Spinal cord (tissue), 10 donors: ENCODE data around the gene HSPA12B. TPM values are rescaled to one million over a fixed set of nuclear protein-coding genes. Genes with fewer than 3 reads are reported as not detected.

ENCODE experiments used
- DNase-seq, 6 donors: peaks; one replicate each; pipeline versions ENCODE4 v3.0.0 to v3.0.0-alpha.2; 2013 to 2015; ENCODE audit warnings: low spot score in 6 of 6, low read depth in 4 of 6
- H3K27ac ChIP-seq: one replicate; pipeline ENCODE4 v1.5.1; 2013; ENCODE audit warnings: low read depth, low read length, control low read depth
- H3K27me3 ChIP-seq: one replicate; pipeline ENCODE4 v1.6.1; 2013; ENCODE audit warnings: low read length; ENCODE audit not compliant: control insufficient read depth, insufficient read depth
- H3K36me3 ChIP-seq: one replicate; pipeline ENCODE4 v1.6.1; 2013; ENCODE audit warnings: low read length; ENCODE audit not compliant: control insufficient read depth, insufficient read depth
- H3K4me1 ChIP-seq: one replicate; pipeline ENCODE4 v1.6.1; 2013; ENCODE audit warnings: low read length; ENCODE audit not compliant: control insufficient read depth, insufficient read depth
- H3K4me3 ChIP-seq: one replicate; pipeline ENCODE4 v1.5.1; 2013; ENCODE audit warnings: low read depth, low read length, control low read depth
- H3K9me3 ChIP-seq: one replicate; pipeline ENCODE4 v1.6.1; 2013; ENCODE audit warnings: low read length; ENCODE audit not compliant: control insufficient read depth, insufficient read depth
- WGBS: methylation state at CpG from one replicate; pipeline ENCODE4 v1.1.5; 2013; ENCODE audit warnings: missing lambda C conversion rate; ENCODE audit not compliant: insufficient coverage; 5-methylcytosine and 5-hydroxymethylcytosine counted together
- polyA plus RNA-seq, 2 donors: library from polyadenylated mRNA; unstranded; fragments of 120-200 nt; gene quantifications; one replicate each; pipeline ENCODE4 v1.2.1, GENCODE V29; 2013; ENCODE audit not compliant: insufficient read length in 2 of 2
- total RNA-seq, 2 donors: library from RNA; depleted of rRNA in 1 of 2; stranded (reverse); fragments of 120-200 nt in 1 of 2; fragments of >200 nt in 1 of 2; gene quantifications; one replicate each; pipeline versions ENCODE4 v1.2.3 to v1.2.4, GENCODE V29; 2013 to 2014
- donor health status: healthy.

HSPA12B gene
- total and polyA plus RNA-seq, 4 donors = 4.1 to 16.1 (median 14.0) TPM

DNA sequence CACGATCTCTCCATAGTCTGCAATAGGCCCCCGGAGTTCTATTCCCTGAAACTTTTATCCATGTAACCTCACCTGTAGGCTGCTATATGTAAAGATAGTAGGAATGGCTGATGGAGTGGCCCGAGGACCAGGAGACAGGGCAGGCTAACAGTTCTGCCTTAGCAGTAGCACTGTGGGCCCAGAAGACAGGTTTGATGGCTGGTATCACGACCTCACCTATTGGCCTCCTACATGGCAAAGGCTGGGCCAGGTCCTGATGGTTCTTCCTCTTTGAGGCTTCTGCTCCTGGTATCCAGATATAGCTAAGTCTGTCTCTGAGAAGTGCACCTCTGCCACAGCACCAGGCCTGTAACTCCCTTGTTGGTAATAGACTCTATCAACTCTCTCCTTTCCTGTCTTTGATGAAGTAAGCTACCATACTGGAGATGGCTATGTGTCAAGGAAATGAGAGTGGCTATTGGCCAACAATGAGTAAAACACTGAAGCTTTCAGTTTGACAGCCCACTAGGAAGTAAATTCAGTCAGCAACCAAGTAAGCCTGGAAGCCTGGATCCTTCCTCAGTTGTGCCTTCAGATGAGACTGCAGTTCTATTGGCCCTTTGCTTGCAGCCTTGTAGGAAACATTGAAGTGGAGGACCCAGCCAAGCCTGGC, 43.1 kb downstream of the HSPA12B start:
- peaks cover 21% of the 10 kb centered on the region for H3K27me3 ChIP-seq
- 83% methylated on average over 2 of the region's 4 CpGs for WGBS
- H3K36me3 ChIP-seq = no peaks in the 10 kb centered on the region
- H3K4me3 ChIP-seq = no peak overlapping the region
- H3K27ac ChIP-seq = no peak overlapping the region
- H3K4me1 ChIP-seq = peaks cover 22% of the 10 kb centered on the region
- no peaks in the 10 kb centered on the region for H3K9me3 ChIP-seq
- no peak for DNase-seq

DNA sequence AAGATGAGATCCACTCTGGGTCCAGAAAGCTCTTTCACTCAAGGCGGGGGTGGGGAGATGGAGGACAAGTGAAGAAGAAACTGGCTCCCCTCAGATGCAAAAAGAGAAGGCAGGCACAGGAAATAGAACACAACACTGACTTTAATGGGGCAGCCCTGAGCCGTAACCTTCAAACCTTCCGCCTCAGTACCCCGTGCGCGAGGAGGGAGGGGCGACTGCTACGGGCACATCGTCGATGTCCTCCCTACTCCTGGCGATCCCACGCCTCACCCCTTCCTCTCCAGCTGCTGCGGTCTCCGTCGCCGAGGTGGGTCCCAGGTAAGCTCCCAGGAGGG, 44.9 kb downstream of the HSPA12B start:
- H3K27ac ChIP-seq = no peak overlapping the region
- H3K36me3 ChIP-seq = no peaks in the 10 kb centered on the region
- peaks cover 31% of the 10 kb centered on the region for H3K4me1 ChIP-seq
- WGBS = 4% methylated on average over 9 of the region's 16 CpGs
- peak overlapping the region; percentile 47 for H3K4me3 ChIP-seq
- peaks cover 21% of the 10 kb centered on the region for H3K27me3 ChIP-seq
- H3K9me3 ChIP-seq = no peaks in the 10 kb centered on the region
- no peak for DNase-seq

DNA sequence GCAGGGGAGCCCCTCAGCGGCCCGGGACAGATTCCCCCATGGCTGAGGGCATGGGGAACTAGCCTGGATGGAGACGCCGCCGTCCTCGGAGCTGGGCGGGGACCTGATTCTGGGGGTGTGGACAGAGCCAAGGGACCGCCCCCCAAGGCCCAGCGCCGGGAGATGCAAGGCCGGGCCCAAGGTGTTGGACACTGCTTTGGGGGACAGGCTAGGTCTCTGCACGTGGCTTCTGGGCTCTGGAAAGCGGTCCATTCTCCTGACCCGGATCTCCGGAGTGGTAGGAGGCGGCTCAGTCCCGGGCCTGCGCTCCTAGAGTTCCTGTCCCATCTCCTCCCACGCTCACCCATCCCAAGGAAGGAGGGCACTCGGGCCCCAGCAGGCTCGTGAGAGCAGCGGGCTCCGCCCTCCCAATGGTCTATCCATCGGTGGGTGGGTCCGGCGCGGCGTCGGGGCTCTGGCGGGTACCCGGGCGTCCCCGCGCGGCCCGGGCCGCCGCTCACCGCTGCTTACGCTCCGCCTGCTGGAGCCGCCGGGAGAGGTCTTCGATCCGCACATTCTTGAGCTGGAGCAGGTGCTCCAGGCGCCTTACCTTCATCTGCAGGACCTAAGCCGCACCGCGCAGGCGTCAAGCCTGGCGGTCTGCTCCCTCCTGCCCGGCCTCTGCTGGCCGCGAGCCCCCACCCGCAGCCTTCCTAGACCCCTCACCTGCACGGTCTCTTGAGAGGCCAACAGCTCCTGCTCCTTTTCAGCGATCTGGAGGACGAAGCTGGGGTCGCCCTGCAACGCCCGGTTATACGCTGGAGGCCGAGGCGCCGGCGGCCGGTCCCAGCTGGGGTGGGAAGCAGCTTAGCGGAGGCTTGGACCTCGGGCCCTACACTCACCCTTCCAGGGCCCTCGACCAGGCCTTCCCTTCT, 45.5 kb downstream of the HSPA12B start:
- Histone ChIP-seq H3K4me1 (peaks cover 33% of the 10 kb centered on the region), H3K9me3 (no peaks in the 10 kb centered on the region), H3K27me3 (peaks cover 21% of the 10 kb centered on the region), H3K27ac (no peak overlapping the region), H3K36me3 (peaks cover 1% of the 10 kb centered on the region), H3K4me3 (peak overlapping the region; percentile 47)
- peak in 1 of 6 donors; percentile 74 for DNase-seq
- 3% methylated on average over 70 of the region's 70 CpGs for WGBS

GRCh38 chr20:3778976-3779375, 46.5 kb downstream of the HSPA12B start:
- no peaks in the 10 kb centered on the region for H3K9me3 ChIP-seq
- H3K4me3 ChIP-seq = no peak overlapping the region
- WGBS = 29% methylated on average over 18 of the region's 18 CpGs
- peaks cover 43% of the 10 kb centered on the region for H3K4me1 ChIP-seq
- H3K27ac ChIP-seq = no peak overlapping the region
- H3K36me3 ChIP-seq = peaks cover 10% of the 10 kb centered on the region
- no peak for DNase-seq
- H3K27me3 ChIP-seq = peaks cover 21% of the 10 kb centered on the region

- Histone ChIP-seq H3K4me1 (peaks cover 63% of the 10 kb centered on the region), H3K36me3 (peaks cover 26% of the 10 kb centered on the region), H3K4me3 (peak within 1 kb of the TSS; percentile 52), H3K27me3 (peaks cover 21% of the 10 kb centered on the region), H3K27ac (peak within 1 kb of the TSS; percentile 47), H3K9me3 (no peaks in the 10 kb centered on the region)
- 5% methylated on average over 22 of the region's 28 CpGs for WGBS
- peak; percentile 77 to 98 (median 90) for DNase-seq
Observed at GRCh38 chr20:3781153-3781910, 48.8 kb downstream of the HSPA12B start, which contains the start of gene SPEF1. Gene SPEF1 (minus strand): TSS chr20:3781448. CDS start chr20:3781287, 161 bp downstream.

- Histone ChIP-seq H3K9me3 (no peaks in the 10 kb centered on the region), H3K36me3 (peaks cover 26% of the 10 kb centered on the region), H3K4me3 (no peak overlapping the region), H3K4me1 (peaks cover 59% of the 10 kb centered on the region), H3K27ac (no peak overlapping the region), H3K27me3 (peaks cover 15% of the 10 kb centered on the region)
- 88% methylated on average over 5 of the region's 6 CpGs for WGBS
- DNase-seq = no peak
Observed at GRCh38 chr20:3782597-3782996, 50.1 kb downstream of the HSPA12B start.

- Histone ChIP-seq H3K36me3 (peaks cover 26% of the 10 kb centered on the region), H3K27ac (no peak overlapping the region), H3K27me3 (peaks cover 11% of the 10 kb centered on the region), H3K4me1 (peaks cover 58% of the 10 kb centered on the region), H3K9me3 (no peaks in the 10 kb centered on the region), H3K4me3 (no peak overlapping the region)
- no peak for DNase-seq
- 38% methylated on average over 1 of the region's 2 CpGs for WGBS
Observed at GRCh38 chr20:3783068-3783489, 50.6 kb downstream of the HSPA12B start.

GRCh38 chr20:3783511-3784195, 51.2 kb downstream of the HSPA12B start:
- no peaks in the 10 kb centered on the region for H3K9me3 ChIP-seq
- H3K27me3 ChIP-seq = peaks cover 5% of the 10 kb centered on the region
- WGBS = 43% methylated on average over 7 of the region's 10 CpGs
- no peak overlapping the region for H3K27ac ChIP-seq
- H3K4me3 ChIP-seq = no peak overlapping the region
- peak in 1 of 6 donors; percentile 58 for DNase-seq
- H3K4me1 ChIP-seq = peaks cover 52% of the 10 kb centered on the region
- H3K36me3 ChIP-seq = peaks cover 26% of the 10 kb centered on the region
